Prostate gland (tissue), 2 donors: ENCODE measurements around the gene RASGEF1B.

ENCODE experiments used
- CTCF ChIP-seq, 4 experiments: fragments of 200-600 bp in 2 of 4; fragments of 450-650 bp in 2 of 4; sonication (generic) in 2 of 4; IDR thresholded peaks; 1 replicate in 3 of 4; 2 replicates in 1 of 4; pipeline ENCODE4 v1.5.1; 2016 to 2019; ENCODE audit warnings: antibody characterized with exemption in 4 of 4, mild to moderate bottlenecking in 2 of 4, moderate library complexity in 2 of 4
- POLR2A ChIP-seq: fragments of 450-650 bp; IDR thresholded peaks from one replicate; pipeline ENCODE4 v1.6.1; 2016; ENCODE audit warnings: antibody characterized with exemption, mild to moderate bottlenecking
- POLR2AphosphoS5 ChIP-seq: sonication (generic); formaldehyde crosslinking; IDR thresholded peaks from one replicate; pipeline ENCODE4 v1.6.1; 2017; ENCODE audit warnings: antibody characterized with exemption

GRCh38 chr4:81408341-81408740 lies 63.4 kb downstream of the RASGEF1B start:
- TF ChIP-seq CTCF (IDR thresholded peaks at IDR 0.05) = no peak
- TF ChIP-seq POLR2A = no peak
- TF ChIP-seq POLR2AphosphoS5 = no peak
